IMR-90 (cell line): ENCODE measurements around the gene RRP9. TPM values are rescaled to one million over a fixed set of nuclear protein-coding genes. Genes with fewer than 3 reads are reported as not detected.

ENCODE experiments used
- ATAC-seq: fragments of 200-7000 bp; cut with Tn5 transposase; 2 replicates; pipeline ENCODE4 v1.9.1; 2020; ENCODE audit warnings: low read depth, mild to moderate bottlenecking, moderate library complexity
- BruUV-seq: library from RNA; stranded (reverse); fragments of 400-500 nt; replicated peaks from 2 replicates; lab custom pipeline; 2021; lab: Mats Ljungman, UMichigan
- CTCF ChIA-PET: fragments of 300-600 bp; formaldehyde crosslinking; extraction: SDS; loops from one replicate; lab custom pipeline; 2021; ENCODE audit warnings: antibody characterized with exemption; lab: Yijun Ruan, JAX
- POLR2A ChIA-PET: fragments of 300-600 bp; sonication (Branson Sonifier 250); formaldehyde crosslinking; loops from one replicate; lab custom pipeline; 2022; ENCODE audit warnings: antibody characterized with exemption; ENCODE audit not compliant: unreplicated experiment; lab: Charles Lee
- DNase-seq: peaks from one replicate; pipeline ENCODE4 v3.0.0; 2013
- H2AFZ ChIP-seq: replicated peaks from 2 replicates; pipeline ENCODE3; 2013; ENCODE audit warnings: low read length, mild to moderate bottlenecking; ENCODE audit not compliant: poor library complexity
- H2AK5ac ChIP-seq: 2 replicates; pipeline ENCODE4 v1.6.1; 2013; ENCODE audit warnings: low read depth, low read length, inconsistent platforms
- H2AK9ac ChIP-seq: replicated peaks from 2 replicates; pipeline ENCODE3; 2013; ENCODE audit warnings: mild to moderate bottlenecking, low read depth, low read length, moderate library complexity; ENCODE audit not compliant: poor library complexity
- H2BK120ac ChIP-seq: 2 replicates; pipeline ENCODE4 v1.6.1; 2013; ENCODE audit warnings: low read depth, low read length, inconsistent platforms
- H2BK15ac ChIP-seq: 3 replicates; pipeline ENCODE4 v1.6.1; 2013; ENCODE audit warnings: low read depth, low read length, inconsistent platforms
- H2BK20ac ChIP-seq: 2 replicates; pipeline ENCODE4 v1.6.1; 2013; ENCODE audit warnings: low read depth, mild to moderate bottlenecking, inconsistent platforms, low read length, moderate library complexity
- H2BK5ac ChIP-seq: 2 replicates; pipeline ENCODE4 v1.6.1; 2013; ENCODE audit warnings: mild to moderate bottlenecking, low read depth, low read length, inconsistent platforms; ENCODE audit not compliant: poor library complexity, severe bottlenecking
- H3K14ac ChIP-seq: replicated peaks from 2 replicates; pipeline ENCODE4 v1.6.1; 2013; ENCODE audit warnings: low read depth, low read length, inconsistent platforms
- H3K18ac ChIP-seq: 2 replicates; pipeline ENCODE4 v1.6.1; 2013; ENCODE audit warnings: low read depth, low read length, control low read depth
- H3K23ac ChIP-seq: 2 replicates; pipeline ENCODE4 v1.6.1; 2013; ENCODE audit warnings: low read depth, low read length, inconsistent platforms
- H3K27ac ChIP-seq: 2 replicates; pipeline ENCODE4 v1.5.1; 2013; ENCODE audit warnings: mild to moderate bottlenecking, control low read depth, low read length; ENCODE audit not compliant: insufficient read depth
- H3K27me3 ChIP-seq: 2 replicates; pipeline ENCODE4 v1.6.1; 2013; ENCODE audit warnings: low read length; ENCODE audit not compliant: control insufficient read depth, insufficient read depth
- H3K36me3 ChIP-seq: 2 replicates; pipeline ENCODE4 v1.6.1; 2013; ENCODE audit warnings: low read length, mixed read lengths; ENCODE audit not compliant: control insufficient read depth, insufficient read depth
- H3K4ac ChIP-seq: 2 replicates; pipeline ENCODE4 v1.6.1; 2013; ENCODE audit warnings: low read depth, low read length, inconsistent platforms
- H3K4me1 ChIP-seq: 2 replicates; pipeline ENCODE4 v1.6.1; 2013; ENCODE audit warnings: low read length, mixed read lengths; ENCODE audit not compliant: control insufficient read depth, insufficient read depth
- H3K4me2 ChIP-seq: 2 replicates; pipeline ENCODE4 v1.6.1; 2013; ENCODE audit warnings: low read depth, mild to moderate bottlenecking, control low read depth, low read length, moderate library complexity
- H3K4me3 ChIP-seq: 2 replicates; pipeline ENCODE4 v1.5.1; 2013; ENCODE audit warnings: low read depth, mild to moderate bottlenecking, control low read depth, low read length, moderate library complexity; ENCODE audit not compliant: insufficient read depth
- H3K56ac ChIP-seq: 2 replicates; pipeline ENCODE4 v1.6.1; 2013; ENCODE audit warnings: low read length, inconsistent platforms; ENCODE audit not compliant: insufficient read depth; ENCODE audit errors: extremely low read depth
- H3K79me1 ChIP-seq, 2 experiments: 2 replicates each; pipeline ENCODE4 v1.6.1; 2013; ENCODE audit warnings: low read length in 2 of 2, inconsistent platforms in 1 of 2, low read depth in 1 of 2
- H3K9ac ChIP-seq: 2 replicates; pipeline ENCODE4 v1.6.1; 2013; ENCODE audit warnings: low read depth, low read length, control low read depth
- H3K9me1 ChIP-seq: 2 replicates; pipeline ENCODE4 v1.6.1; 2013; ENCODE audit warnings: low read length, inconsistent platforms; ENCODE audit not compliant: insufficient read depth
- H3K9me3 ChIP-seq: 2 replicates; pipeline ENCODE4 v1.6.1; 2013; ENCODE audit warnings: low read length; ENCODE audit not compliant: control insufficient read depth, insufficient read depth
- H4K20me1 ChIP-seq: 2 replicates; pipeline ENCODE4 v1.6.1; 2013; ENCODE audit warnings: low read length, inconsistent platforms; ENCODE audit not compliant: insufficient read depth
- H4K5ac ChIP-seq: 2 replicates; pipeline ENCODE4 v1.6.1; 2013; ENCODE audit warnings: mild to moderate bottlenecking, low read depth, low read length, control low read depth
- H4K8ac ChIP-seq, 2 experiments: 2 replicates each; pipeline ENCODE4 v1.6.1; 2013; ENCODE audit warnings: low read depth in 2 of 2, low read length in 2 of 2, control low read depth in 1 of 2, inconsistent platforms in 1 of 2
- H4K91ac ChIP-seq: 2 replicates; pipeline ENCODE4 v1.6.1; 2013; ENCODE audit warnings: low read depth, low read length, inconsistent platforms; ENCODE audit not compliant: insufficient read depth
- BHLHE40 ChIP-seq: fragments of 150-350 bp; IDR thresholded peaks from 2 replicates; pipeline ENCODE4 v1.6.1; 2016; ENCODE audit warnings: mild to moderate bottlenecking, low read depth, low read length
- CEBPB ChIP-seq: IDR thresholded peaks from 2 replicates; pipeline ENCODE4 v1.6.1; 2012; ENCODE audit warnings: low read depth, low read length, improper control_type of control experiment
- FOS ChIP-seq: fragments of 150-350 bp; IDR thresholded peaks from 2 replicates; pipeline ENCODE4 v1.6.1; 2016; ENCODE audit warnings: low read depth, low read length
- MAFK ChIP-seq: IDR thresholded peaks from 2 replicates; pipeline ENCODE4 v1.6.1; 2012; ENCODE audit warnings: low read depth, low read length, improper control_type of control experiment
- MAZ ChIP-seq: IDR thresholded peaks from 2 replicates; pipeline ENCODE4 v1.6.1; 2012; ENCODE audit warnings: low read depth, mild to moderate bottlenecking, low read length, improper control_type of control experiment, moderate library complexity, borderline replicate concordance
- MXI1 ChIP-seq: IDR thresholded peaks from 2 replicates; pipeline ENCODE4 v1.6.1; 2012; ENCODE audit warnings: low read depth, mild to moderate bottlenecking, low read length, moderate library complexity, borderline replicate concordance
- NFE2L2 ChIP-seq: fragments of 150-350 bp; IDR thresholded peaks from 2 replicates; pipeline ENCODE4 v1.6.1; 2016; ENCODE audit warnings: low read depth, mild to moderate bottlenecking, low read length
- POLR2A ChIP-seq: IDR thresholded peaks from 2 replicates; pipeline ENCODE4 v1.6.1; 2012; ENCODE audit warnings: mild to moderate bottlenecking, low read depth, low read length
- RFX5 ChIP-seq: IDR thresholded peaks from 2 replicates; pipeline ENCODE4 v1.8.0; 2012; ENCODE audit warnings: low read depth, mild to moderate bottlenecking, low read length, moderate library complexity
- SMC3 ChIP-seq: fragments of 150-350 bp; IDR thresholded peaks from 2 replicates; pipeline ENCODE4 v1.6.1; 2016; ENCODE audit warnings: low read depth, mild to moderate bottlenecking, antibody characterized with exemption, low read length, moderate library complexity
- WGBS, 2 experiments: methylation state at CpG; one replicate each; pipeline versions ENCODE4 v1.1.5 to v1.1.7; 2013; ENCODE audit warnings: missing lambda C conversion rate in 2 of 2; ENCODE audit not compliant: insufficient read length in 1 of 2; ENCODE audit errors: extremely low coverage in 2 of 2; 5-methylcytosine and 5-hydroxymethylcytosine counted together
- dilution Hi-C: fragments of 300-500 bp; cut with HindIII; formaldehyde crosslinking; loops from one replicate; pipeline ENCODE4 v1.14.3; 2018; ENCODE audit warnings: low sequenced_read_pairs; ENCODE audit not compliant: unreplicated experiment
- in situ Hi-C: fragments of 300-500 bp; cut with MboI; formaldehyde crosslinking; loops from 3 replicates; pipeline ENCODE4 v1.14.3; 2019; ENCODE audit warnings: low sequenced_read_pairs, inconsistent platforms, mixed read lengths
- intact Hi-C: fragments of 100-400 bp; cut with micrococcal nuclease; formaldehyde crosslinking; loops from 2 replicates; pipeline ENCODE4 v1.10.0; 2022
- polyA plus RNA-seq, 3 experiments: library from polyadenylated mRNA; depleted of rRNA; stranded (reverse); fragments of >200 nt; gene quantifications; 2 replicates each; pipeline ENCODE4 v1.2.3, GENCODE V29; 2012; ENCODE audit warnings: low replicate concordance in 1 of 3
- total RNA-seq: library from RNA; depleted of rRNA; stranded (reverse); fragments of >200 nt; gene quantifications from 2 replicates; pipeline ENCODE4 v1.2.3, GENCODE V29; 2012
- TF ChIP-seq, protein P1 (sequence below): conservative IDR thresholded peaks from 2 replicates; pipeline ENCODE4 v1.5.1; 2012; ENCODE audit warnings: mild to moderate bottlenecking, low read depth, low read length, improper control_type of control experiment

RRP9 gene
- total and polyA plus RNA-seq, 2 of the 4 experiments (the other 2 are of a cell fraction) = 30.9 to 39.8 TPM

DNA sequence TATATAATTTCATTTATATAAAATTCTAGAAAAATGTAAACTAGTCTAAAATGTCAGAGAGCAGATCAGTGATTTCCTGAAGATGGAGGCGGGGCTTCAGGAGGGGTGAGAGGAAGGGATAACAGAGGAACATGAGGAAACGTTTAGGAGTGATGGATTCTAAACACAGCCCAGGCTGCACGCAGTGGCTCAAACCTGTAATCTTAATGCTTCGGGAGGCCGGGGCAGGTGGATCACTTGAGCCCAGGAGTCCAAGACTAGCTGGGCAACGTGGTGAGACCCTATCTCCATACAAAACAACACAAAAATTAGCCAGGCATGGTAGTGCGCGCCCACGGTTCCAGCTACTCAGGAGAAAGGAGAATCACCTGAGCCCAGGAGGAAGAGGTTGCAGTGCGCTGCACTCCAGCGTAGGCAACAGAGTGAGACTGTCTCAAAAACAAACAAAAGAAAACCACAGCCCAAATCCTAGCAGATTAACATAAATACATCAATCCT is 20.6 kb downstream of the RRP9 start:
- CTCF ChIA-PET = no interaction called here

More for the DNA sequence above, 20.6 kb downstream of the RRP9 start:
- TF ChIP-seq MXI1 = no peak
- TF ChIP-seq, protein P1, sequence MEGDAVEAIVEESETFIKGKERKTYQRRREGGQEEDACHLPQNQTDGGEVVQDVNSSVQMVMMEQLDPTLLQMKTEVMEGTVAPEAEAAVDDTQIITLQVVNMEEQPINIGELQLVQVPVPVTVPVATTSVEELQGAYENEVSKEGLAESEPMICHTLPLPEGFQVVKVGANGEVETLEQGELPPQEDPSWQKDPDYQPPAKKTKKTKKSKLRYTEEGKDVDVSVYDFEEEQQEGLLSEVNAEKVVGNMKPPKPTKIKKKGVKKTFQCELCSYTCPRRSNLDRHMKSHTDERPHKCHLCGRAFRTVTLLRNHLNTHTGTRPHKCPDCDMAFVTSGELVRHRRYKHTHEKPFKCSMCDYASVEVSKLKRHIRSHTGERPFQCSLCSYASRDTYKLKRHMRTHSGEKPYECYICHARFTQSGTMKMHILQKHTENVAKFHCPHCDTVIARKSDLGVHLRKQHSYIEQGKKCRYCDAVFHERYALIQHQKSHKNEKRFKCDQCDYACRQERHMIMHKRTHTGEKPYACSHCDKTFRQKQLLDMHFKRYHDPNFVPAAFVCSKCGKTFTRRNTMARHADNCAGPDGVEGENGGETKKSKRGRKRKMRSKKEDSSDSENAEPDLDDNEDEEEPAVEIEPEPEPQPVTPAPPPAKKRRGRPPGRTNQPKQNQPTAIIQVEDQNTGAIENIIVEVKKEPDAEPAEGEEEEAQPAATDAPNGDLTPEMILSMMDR = no peak
- TF ChIP-seq SMC3 = no peak
- no peak for TF ChIP-seq FOS
- TF ChIP-seq MAFK = no peak
- no peak for TF ChIP-seq POLR2A
- TF ChIP-seq RFX5 = no peak
- TF ChIP-seq NFE2L2 = no peak
- TF ChIP-seq BHLHE40 = no peak
- no peak for TF ChIP-seq CEBPB
- no peak for TF ChIP-seq MAZ
- H4K8ac ChIP-seq = no peak overlapping the region
- no peak overlapping the region for H4K91ac ChIP-seq
- H4K5ac ChIP-seq = no peak overlapping the region
- no peak overlapping the region for H2AFZ ChIP-seq
- H3K56ac ChIP-seq = no peak overlapping the region
- H3K27me3 ChIP-seq = no peaks in the 10 kb centered on the region
- H3K36me3 ChIP-seq = no peaks in the 10 kb centered on the region
- H2BK5ac ChIP-seq = no peak overlapping the region
- no peaks in the 10 kb centered on the region for H3K9me1 ChIP-seq
- intact Hi-C loops (loop anchor here (10.0 kb wide), 1 partner anchor 586 kb away; no protein-coding TSS in a partner anchor), dilution Hi-C loops (no loop called here), in situ Hi-C loops (no loop called here)
- H3K27ac ChIP-seq = no peak overlapping the region
- H2BK15ac ChIP-seq = no peak overlapping the region
- no peak overlapping the region for H3K23ac ChIP-seq
- H3K4ac ChIP-seq = no peak overlapping the region
- no peaks in the 10 kb centered on the region for H3K79me1 ChIP-seq
- no peaks in the 10 kb centered on the region for H4K20me1 ChIP-seq
- H2BK120ac ChIP-seq = no peak overlapping the region
- H3K14ac ChIP-seq = no peak overlapping the region
- no peaks in the 10 kb centered on the region for H3K4me1 ChIP-seq
- no TSS peak for BruUV-seq
- POLR2A ChIA-PET = no interaction called here
- ATAC-seq (no peak), DNase-seq (no peak)
- no peaks in the 10 kb centered on the region for H3K9me3 ChIP-seq
- no peak overlapping the region for H3K18ac ChIP-seq
- H3K9ac ChIP-seq = no peak overlapping the region
- no peak overlapping the region for H3K4me3 ChIP-seq
- H2AK5ac ChIP-seq = no peak overlapping the region
- H3K4me2 ChIP-seq = no peak overlapping the region
- no peak overlapping the region for H2BK20ac ChIP-seq
- 92% methylated on average over 2 of the region's 11 CpGs; no CpG with 5 or more reads in 1 of the 2 experiments for WGBS, 2 experiments
- H2AK9ac ChIP-seq = no peak overlapping the region
